GM12891 (cell line): Measurements from ENCODE around the gene MOCS1.

Experiments
- POLR2A ChIP-seq: IDR thresholded peaks from 2 replicates; pipeline ENCODE4 v1.6.1; 2011; ENCODE audit warnings: low read depth, low read length, control low read depth
- POLR2AphosphoS5 ChIP-seq: IDR thresholded peaks from 2 replicates; pipeline ENCODE4 v1.6.1; 2011; ENCODE audit warnings: low read depth, low read length, control low read depth
- POU2F2 ChIP-seq: IDR thresholded peaks from 2 replicates; pipeline ENCODE4 v1.6.1; 2011; ENCODE audit warnings: low read depth, mild to moderate bottlenecking, control low read depth, low read length, moderate library complexity
- TAF1 ChIP-seq: IDR thresholded peaks from 2 replicates; pipeline ENCODE4 v1.6.1; 2011; ENCODE audit warnings: low read depth, low read length, control low read depth

- TF ChIP-seq POLR2AphosphoS5, result no peak
- no peak for TF ChIP-seq POLR2A
- no peak for TF ChIP-seq TAF1
- no peak for TF ChIP-seq POU2F2
Observed at GRCh38 chr6:39893286-39893685, 41.0 kb downstream of the MOCS1 start.
